ENCODE measurements around the gene SOS2. TPM values are rescaled to one million over a fixed set of nuclear protein-coding genes. Genes with fewer than 3 reads are reported as not detected.

The SOS2 gene
- total and polyA plus RNA-seq, 2 donors (not counting 3 experiments of a cell fraction or from before 2014, with no cell fraction given) = 6.7 to 21.3 TPM

DNA sequence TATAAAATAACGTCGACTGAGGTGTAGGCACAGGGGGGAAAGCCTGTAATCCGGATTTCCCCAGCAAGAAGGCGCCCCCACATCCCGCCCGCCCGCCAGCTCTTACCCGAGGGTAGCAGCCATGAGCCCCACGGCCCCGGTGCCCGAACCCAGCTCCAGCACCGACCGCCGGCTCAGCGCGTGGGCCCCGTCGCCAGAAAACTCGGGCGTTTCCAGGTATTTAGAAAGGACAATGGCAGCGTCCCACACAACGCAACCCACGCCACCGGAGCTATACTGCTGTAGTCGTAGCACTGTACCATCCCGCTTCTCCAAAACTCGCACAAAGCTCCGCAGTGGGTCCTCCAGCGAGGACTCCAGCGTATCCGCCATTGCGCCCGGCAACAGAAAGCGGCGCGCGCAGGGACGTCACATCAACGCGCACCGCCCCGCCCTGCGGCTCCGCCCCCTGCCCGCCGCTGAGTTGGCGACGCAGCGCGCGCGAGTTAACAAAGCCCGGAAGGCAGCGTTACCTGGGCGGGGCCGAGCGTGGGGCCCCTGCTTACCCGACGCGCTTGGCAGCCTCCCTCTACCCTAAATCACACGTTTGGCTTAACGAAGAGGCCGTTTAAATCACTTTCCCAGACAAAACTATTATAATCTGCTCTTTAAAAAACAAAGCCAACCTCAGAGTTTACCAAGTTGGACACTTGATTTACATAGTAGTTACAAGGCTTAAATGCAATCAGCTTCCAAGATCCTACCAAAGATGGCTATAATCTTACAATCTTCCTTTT lies 115.0 kb downstream of the SOS2 start, which contains the start of gene VCPKMT:
VCPKMT (minus strand) TSS at position 392 of the 776 bp plus-strand sequence; CDS start at position 372, 20 bp downstream.
- peaks cover 6 to 11% of the 10 kb centered on the region in 2 experiments for H3K36me3 ChIP-seq (ENCODE audit: control insufficient read depth in 2 of 2, extremely low read depth in 1 of 2, insufficient read depth in 2 of 2, low read length in 2 of 2)
- peak within 1 kb of the TSS; percentile 73 for H3K27ac ChIP-seq (ENCODE audit: insufficient read depth, low read depth, low read length)
- H3K4me2 ChIP-seq (ENCODE audit: insufficient read depth, low read length) = peak within 1 kb of the TSS; percentile 93
- intact Hi-C loops (cut with micrococcal nuclease) (loop anchor here (1.0 kb wide), 1 partner anchor 416 kb away; the partner anchor contains the start of gene MAP4K5), dilution Hi-C loops (cut with MboI; ENCODE audit: extremely low pct_ligation_motif_present, low sequenced_read_pairs) (no loop called here)
- peak within 1 kb of the TSS; percentile 74 for H2AFZ ChIP-seq (ENCODE audit: low read depth, low read length)
- H3K79me2 ChIP-seq (ENCODE audit: control insufficient read depth, insufficient read depth, low read length) = peaks cover 18% of the 10 kb centered on the region
- no peaks in the 10 kb centered on the region for H3K9me1 ChIP-seq (replicated peaks; ENCODE audit: control insufficient read depth, extremely low read depth, insufficient read depth, low read length)
- no TSS peak for BruUV-seq (replicated peaks)
- peaks cover 17% of the 10 kb centered on the region for H3K4me1 ChIP-seq (ENCODE audit: control insufficient read depth, extremely low read depth, insufficient read depth, low read length)
- FAIRE-seq (peak; percentile 83), DNase-seq (ENCODE audit: low read depth, low spot score) (peak; percentile 95)
- TF ChIP-seq FOS (IDR thresholded peaks at IDR 0.05; ENCODE audit: borderline replicate concordance, insufficient read depth, low read length) (peak; percentile 24), JUN (IDR thresholded peaks at IDR 0.05; ENCODE audit: borderline replicate concordance, insufficient read depth, insufficient read length, low read depth) (no peak), EZH2 (IDR thresholded peaks at IDR 0.05; ENCODE audit: borderline replicate concordance, low read depth, low read length, severe bottlenecking) (no peak), POLR2AphosphoS5 (IDR thresholded peaks at IDR 0.05; ENCODE audit: insufficient read depth, low read depth, low read length) (peak; percentile 92), POLR2A (IDR thresholded peaks at IDR 0.05; ENCODE audit: low read depth, low read length) (peak; percentile 93)
- TF ChIP-seq, protein P1, sequence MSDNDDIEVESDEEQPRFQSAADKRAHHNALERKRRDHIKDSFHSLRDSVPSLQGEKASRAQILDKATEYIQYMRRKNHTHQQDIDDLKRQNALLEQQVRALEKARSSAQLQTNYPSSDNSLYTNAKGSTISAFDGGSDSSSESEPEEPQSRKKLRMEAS (IDR thresholded peaks at IDR 0.05; ENCODE audit: insufficient read depth, insufficient read length) = peak; percentile 36
- ChIA-PET POLR2A (no interaction called here), CTCF (interaction anchor here (0.7 to 3.0 kb wide), 7 partner anchors 194 to 262 kb away, joined by 3 to 15 read pairs (median 5); no protein-coding TSS in a partner anchor)
- peak within 1 kb of the TSS; percentile 88 for H3K9ac ChIP-seq (replicated peaks; ENCODE audit: extremely low read depth, insufficient read depth, low read length)
- H4K20me1 ChIP-seq (replicated peaks; ENCODE audit: control insufficient read depth, extremely low read depth, insufficient read depth, low read length) = no peaks in the 10 kb centered on the region
- H3K9me3 ChIP-seq (replicated peaks; ENCODE audit: control insufficient read depth, insufficient read depth, low read length) = no peaks in the 10 kb centered on the region
- H3K27me3 ChIP-seq (ENCODE audit: control insufficient read depth in 2 of 2, insufficient read depth in 2 of 2, low read length in 2 of 2) = no peaks in the 10 kb centered on the region
- H3K4me3 ChIP-seq (replicated peaks in 1 of 3; ENCODE audit: insufficient read depth in 1 of 3, low read depth in 1 of 3, low read length in 3 of 3) = peak within 1 kb of the TSS; percentile 72 to 99 (median 78)
